WTC11 (cell line): Measurements from ENCODE around the gene FRMD6. TPM values are rescaled to one million over a fixed set of nuclear protein-coding genes. Genes with fewer than 3 reads are reported as not detected.

Source experiments
- ATAC-seq: fragments of 200-7000 bp; cut with Tn5 transposase; 2 replicates; pipeline ENCODE4 v1.10.0; 2021; ENCODE audit warnings: mild to moderate bottlenecking, moderate library complexity
- CTCF ChIA-PET: fragments of 300-600 bp; sonication (Branson Sonifier 250); formaldehyde crosslinking; loops from one replicate; lab custom pipeline; 2021; ENCODE audit warnings: antibody characterized with exemption; lab: Charles Lee
- POLR2A ChIA-PET: fragments of 350-600 bp; sonication (Branson Sonifier 250); formaldehyde crosslinking; loops from one replicate; lab custom pipeline; 2021; ENCODE audit warnings: antibody characterized with exemption; lab: Charles Lee
- DNase-seq: peaks from one replicate; pipeline ENCODE4 v3.0.0; 2021; ENCODE audit warnings: low spot score
- H3K27ac Mint-ChIP-seq: 2 replicates; pipeline ENCODE4 v1.8.0; 2021; ENCODE audit warnings: mixed read lengths
- H3K27me3 Mint-ChIP-seq: 2 replicates; pipeline ENCODE4 v1.8.0; 2021; ENCODE audit warnings: low read depth, mild to moderate bottlenecking, moderate library complexity, mixed read lengths
- H3K36me3 Mint-ChIP-seq: 2 replicates; pipeline ENCODE4 v1.8.0; 2021; ENCODE audit warnings: mixed read lengths
- H3K4me1 Mint-ChIP-seq: 2 replicates; pipeline ENCODE4 v1.8.0; 2022; ENCODE audit warnings: mixed read lengths
- H3K4me3 Mint-ChIP-seq: 2 replicates; pipeline ENCODE4 v1.8.0; 2021; ENCODE audit warnings: mild to moderate bottlenecking, moderate library complexity, mixed read lengths
- H3K9me3 Mint-ChIP-seq: 2 replicates; pipeline ENCODE4 v1.8.0; 2021; ENCODE audit warnings: mixed read lengths
- CREB1 ChIP-seq: sonication (generic); formaldehyde crosslinking; IDR thresholded peaks from 2 replicates; pipeline ENCODE4 v1.8.0; 2023; ENCODE audit warnings: mild to moderate bottlenecking, missing genetic modification reagents
- ESRRA ChIP-seq: sonication (generic); formaldehyde crosslinking; IDR thresholded peaks from 2 replicates; pipeline ENCODE4 v1.8.1; 2022; ENCODE audit warnings: mild to moderate bottlenecking, missing genetic modification reagents, borderline replicate concordance
- ETV6 ChIP-seq: sonication (generic); formaldehyde crosslinking; IDR thresholded peaks from 2 replicates; pipeline ENCODE4 v1.8.1; 2022; ENCODE audit warnings: mild to moderate bottlenecking, missing genetic modification reagents
- JUN ChIP-seq: sonication (generic); formaldehyde crosslinking; IDR thresholded peaks from 2 replicates; pipeline ENCODE4 v1.8.0; 2023; ENCODE audit warnings: mild to moderate bottlenecking, missing genetic modification reagents
- MXD4 ChIP-seq: fragments of 250-450 bp; sonication (Bioruptor Pico); IDR thresholded peaks from 2 replicates; pipeline ENCODE4 v1.8.0; 2021; ENCODE audit warnings: mild to moderate bottlenecking, moderate library complexity, borderline replicate concordance
- NR1H2 ChIP-seq: sonication (generic); formaldehyde crosslinking; IDR thresholded peaks from 2 replicates; pipeline ENCODE4 v1.9.0; 2021; ENCODE audit warnings: mild to moderate bottlenecking, moderate library complexity, missing genetic modification reagents
- OVOL2 ChIP-seq: fragments of 250-450 bp; sonication (Bioruptor Pico); IDR thresholded peaks from 2 replicates; pipeline ENCODE4 v1.9.0; 2021; ENCODE audit warnings: mild to moderate bottlenecking, borderline replicate concordance
- RELA ChIP-seq: sonication (generic); formaldehyde crosslinking; IDR thresholded peaks from 2 replicates; pipeline ENCODE4 v1.8.1; 2022; ENCODE audit warnings: missing genetic modification reagents, mild to moderate bottlenecking, borderline replicate concordance
- SMAD3 ChIP-seq: sonication (generic); formaldehyde crosslinking; IDR thresholded peaks from 2 replicates; pipeline ENCODE4 v1.8.0; 2022; ENCODE audit warnings: missing genetic modification reagents, mild to moderate bottlenecking, borderline replicate concordance
- SP1 ChIP-seq: sonication (generic); formaldehyde crosslinking; conservative IDR thresholded peaks from 2 replicates; pipeline ENCODE4 v1.8.1; 2022; ENCODE audit warnings: missing genetic modification reagents
- TEAD1 ChIP-seq: sonication (generic); formaldehyde crosslinking; IDR thresholded peaks from 2 replicates; pipeline ENCODE4 v1.8.0; 2022; ENCODE audit warnings: mild to moderate bottlenecking, missing genetic modification reagents
- ZBTB21 ChIP-seq: sonication (generic); formaldehyde crosslinking; IDR thresholded peaks from 2 replicates; pipeline ENCODE4 v1.8.1; 2023; ENCODE audit warnings: mild to moderate bottlenecking, missing genetic modification reagents, borderline replicate concordance
- ZNF219 ChIP-seq: sonication (generic); formaldehyde crosslinking; IDR thresholded peaks from 2 replicates; pipeline ENCODE4 v1.8.0; 2023; ENCODE audit warnings: missing genetic modification reagents, mild to moderate bottlenecking, borderline replicate concordance
- ZNF232 ChIP-seq: sonication (generic); formaldehyde crosslinking; IDR thresholded peaks from 2 replicates; pipeline ENCODE4 v1.8.0; 2022; ENCODE audit warnings: mild to moderate bottlenecking, missing genetic modification reagents
- ZNF263 ChIP-seq: sonication (generic); formaldehyde crosslinking; IDR thresholded peaks from 2 replicates; pipeline ENCODE4 v1.8.1; 2022; ENCODE audit warnings: low read depth, mild to moderate bottlenecking, moderate library complexity, missing genetic modification reagents
- ZNF317 ChIP-seq: sonication (generic); formaldehyde crosslinking; IDR thresholded peaks from 2 replicates; pipeline ENCODE4 v1.8.1; 2023; ENCODE audit warnings: low read depth, mild to moderate bottlenecking, moderate library complexity, missing genetic modification reagents, borderline replicate concordance
- total RNA-seq: library from RNA; stranded (reverse); gene quantifications from 3 replicates; pipeline ENCODE4 v1.2.3, GENCODE V29; 2021
- TF ChIP-seq, protein P1 (sequence below): sonication (generic); formaldehyde crosslinking; IDR thresholded peaks from 2 replicates; pipeline ENCODE4 v1.8.0; 2022; ENCODE audit warnings: mild to moderate bottlenecking, missing genetic modification reagents
- TF ChIP-seq, protein P2 (sequence below): fragments of 250-450 bp; sonication (Bioruptor Pico); IDR thresholded peaks from 2 replicates; pipeline ENCODE4 v1.9.0; 2021; ENCODE audit warnings: mild to moderate bottlenecking
- TF ChIP-seq, protein P3 (sequence below): fragments of 200-600 bp; IDR thresholded peaks from 2 replicates; pipeline ENCODE4 v1.8.0; 2022; ENCODE audit warnings: antibody characterized with exemption
- TF ChIP-seq, protein P4 (sequence below): sonication (generic); formaldehyde crosslinking; IDR thresholded peaks from 2 replicates; pipeline ENCODE4 v1.8.1; 2023; ENCODE audit warnings: mild to moderate bottlenecking, missing genetic modification reagents
- TF ChIP-seq, protein P5 (sequence below): fragments of 250-450 bp; sonication (Bioruptor Pico); IDR thresholded peaks from 2 replicates; pipeline ENCODE4 v1.9.0; 2021; ENCODE audit warnings: moderate library complexity, mild to moderate bottlenecking, inconsistent platforms, borderline replicate concordance
- TF ChIP-seq, protein P6 (sequence below): fragments of 250-450 bp; sonication (Bioruptor Pico); conservative IDR thresholded peaks from 2 replicates; pipeline ENCODE4 v1.9.0; 2021; ENCODE audit warnings: mild to moderate bottlenecking
- TF ChIP-seq, protein P7 (sequence below): fragments of 250-450 bp; sonication (Bioruptor Pico); IDR thresholded peaks from 2 replicates; pipeline ENCODE4 v2.1.2; 2022; ENCODE audit warnings: mild to moderate bottlenecking, moderate library complexity

Gene FRMD6
- total RNA-seq, 1 experiment from 2014 or later: 21.8 TPM

DNA sequence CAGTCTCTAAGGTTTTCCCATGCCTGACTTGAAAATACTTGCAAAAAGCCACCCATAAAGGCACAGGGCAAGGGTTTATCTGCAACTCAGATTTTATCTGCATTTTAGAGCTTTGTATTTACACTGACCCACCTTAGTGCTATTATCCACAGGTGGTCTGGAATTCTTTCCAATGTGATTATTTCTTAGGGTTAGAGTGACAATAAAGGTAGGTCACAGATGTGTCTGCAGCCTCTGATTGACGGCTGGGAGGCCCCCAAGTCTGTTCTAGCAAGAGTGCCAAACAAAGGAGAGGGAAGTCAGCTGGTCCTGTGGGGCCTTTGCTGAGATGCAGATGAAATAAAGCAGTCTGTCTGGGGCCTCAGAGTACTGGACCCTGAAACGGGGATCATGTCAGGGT is 64.0 kb downstream of the FRMD6 start (continued):
- TF ChIP-seq SMAD3 (CRISPR knock-in tag): no peak
- no peak for TF ChIP-seq SP1 (CRISPR knock-in tag)
- no peak for TF ChIP-seq RELA
- TF ChIP-seq MXD4 (CRISPR knock-in tag): no peak
- TF ChIP-seq JUN: no peak
- no peak for TF ChIP-seq ESRRA
- TF ChIP-seq, protein P1, sequence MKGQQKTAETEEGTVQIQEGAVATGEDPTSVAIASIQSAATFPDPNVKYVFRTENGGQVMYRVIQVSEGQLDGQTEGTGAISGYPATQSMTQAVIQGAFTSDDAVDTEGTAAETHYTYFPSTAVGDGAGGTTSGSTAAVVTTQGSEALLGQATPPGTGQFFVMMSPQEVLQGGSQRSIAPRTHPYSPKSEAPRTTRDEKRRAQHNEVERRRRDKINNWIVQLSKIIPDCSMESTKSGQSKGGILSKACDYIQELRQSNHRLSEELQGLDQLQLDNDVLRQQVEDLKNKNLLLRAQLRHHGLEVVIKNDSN (CRISPR knock-in tag): no peak
- TF ChIP-seq, protein P2, sequence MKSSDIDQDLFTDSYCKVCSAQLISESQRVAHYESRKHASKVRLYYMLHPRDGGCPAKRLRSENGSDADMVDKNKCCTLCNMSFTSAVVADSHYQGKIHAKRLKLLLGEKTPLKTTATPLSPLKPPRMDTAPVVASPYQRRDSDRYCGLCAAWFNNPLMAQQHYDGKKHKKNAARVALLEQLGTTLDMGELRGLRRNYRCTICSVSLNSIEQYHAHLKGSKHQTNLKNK: no peak
- TF ChIP-seq, all 79 proteins: peak for 0

DNA sequence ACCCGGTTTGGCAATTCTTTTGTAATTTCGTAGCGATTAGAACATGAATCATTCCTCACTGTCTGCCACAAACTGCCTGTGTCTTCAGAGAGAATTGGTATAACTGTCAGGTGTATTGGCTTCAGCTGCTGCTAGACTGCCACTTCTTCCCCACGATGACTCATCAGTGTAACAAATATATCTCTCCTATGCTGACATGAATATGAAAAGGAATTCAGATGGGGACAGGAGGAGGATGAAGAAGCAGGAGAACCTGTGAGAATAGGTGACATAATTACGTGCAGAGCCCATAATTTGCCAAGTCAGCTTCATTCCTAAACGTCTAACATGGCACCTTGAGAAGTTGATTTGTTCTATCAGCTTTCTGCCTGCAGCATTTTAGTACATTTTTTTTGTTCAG is 64.9 kb downstream of the FRMD6 start:
- ChIA-PET POLR2A (no interaction called here), CTCF (no interaction called here)
- Mint-ChIP-seq H3K4me1 (peaks cover 24% of the 10 kb centered on the region), H3K27ac (no peak overlapping the region), H3K36me3 (peaks cover 23% of the 10 kb centered on the region), H3K9me3 (no peaks in the 10 kb centered on the region), H3K4me3 (no peak overlapping the region), H3K27me3 (no peaks in the 10 kb centered on the region)
- TF ChIP-seq ZNF232 (CRISPR knock-in tag): no peak
- TF ChIP-seq, protein P3, sequence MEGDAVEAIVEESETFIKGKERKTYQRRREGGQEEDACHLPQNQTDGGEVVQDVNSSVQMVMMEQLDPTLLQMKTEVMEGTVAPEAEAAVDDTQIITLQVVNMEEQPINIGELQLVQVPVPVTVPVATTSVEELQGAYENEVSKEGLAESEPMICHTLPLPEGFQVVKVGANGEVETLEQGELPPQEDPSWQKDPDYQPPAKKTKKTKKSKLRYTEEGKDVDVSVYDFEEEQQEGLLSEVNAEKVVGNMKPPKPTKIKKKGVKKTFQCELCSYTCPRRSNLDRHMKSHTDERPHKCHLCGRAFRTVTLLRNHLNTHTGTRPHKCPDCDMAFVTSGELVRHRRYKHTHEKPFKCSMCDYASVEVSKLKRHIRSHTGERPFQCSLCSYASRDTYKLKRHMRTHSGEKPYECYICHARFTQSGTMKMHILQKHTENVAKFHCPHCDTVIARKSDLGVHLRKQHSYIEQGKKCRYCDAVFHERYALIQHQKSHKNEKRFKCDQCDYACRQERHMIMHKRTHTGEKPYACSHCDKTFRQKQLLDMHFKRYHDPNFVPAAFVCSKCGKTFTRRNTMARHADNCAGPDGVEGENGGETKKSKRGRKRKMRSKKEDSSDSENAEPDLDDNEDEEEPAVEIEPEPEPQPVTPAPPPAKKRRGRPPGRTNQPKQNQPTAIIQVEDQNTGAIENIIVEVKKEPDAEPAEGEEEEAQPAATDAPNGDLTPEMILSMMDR: no peak
- no peak for ATAC-seq
- DNase-seq: no peak

DNA sequence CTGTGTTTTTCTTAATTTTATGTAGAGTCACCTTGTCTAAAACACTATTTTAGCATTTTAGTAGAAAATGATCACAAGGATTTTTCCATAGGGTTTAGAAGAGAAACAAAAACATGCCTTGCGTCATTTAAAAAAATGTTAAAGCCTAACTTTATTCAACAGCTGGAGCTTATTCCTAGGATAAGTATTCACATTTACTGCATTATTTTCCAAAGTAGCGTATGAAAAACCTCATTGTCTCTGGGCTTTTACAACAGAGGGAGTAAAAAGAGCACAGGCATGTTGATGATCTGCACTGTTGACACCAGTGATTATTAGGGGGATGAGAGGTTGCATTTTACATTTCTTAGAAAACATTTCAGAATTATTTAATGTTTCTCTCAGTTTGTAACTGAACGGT is 66.1 kb downstream of the FRMD6 start:
- TF ChIP-seq, protein P4, sequence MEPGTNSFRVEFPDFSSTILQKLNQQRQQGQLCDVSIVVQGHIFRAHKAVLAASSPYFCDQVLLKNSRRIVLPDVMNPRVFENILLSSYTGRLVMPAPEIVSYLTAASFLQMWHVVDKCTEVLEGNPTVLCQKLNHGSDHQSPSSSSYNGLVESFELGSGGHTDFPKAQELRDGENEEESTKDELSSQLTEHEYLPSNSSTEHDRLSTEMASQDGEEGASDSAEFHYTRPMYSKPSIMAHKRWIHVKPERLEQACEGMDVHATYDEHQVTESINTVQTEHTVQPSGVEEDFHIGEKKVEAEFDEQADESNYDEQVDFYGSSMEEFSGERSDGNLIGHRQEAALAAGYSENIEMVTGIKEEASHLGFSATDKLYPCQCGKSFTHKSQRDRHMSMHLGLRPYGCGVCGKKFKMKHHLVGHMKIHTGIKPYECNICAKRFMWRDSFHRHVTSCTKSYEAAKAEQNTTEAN (CRISPR knock-in tag): no peak
- no peak for TF ChIP-seq MXD4 (CRISPR knock-in tag)
- TF ChIP-seq TEAD1 (CRISPR knock-in tag): no peak
- no peak for TF ChIP-seq ZNF232 (CRISPR knock-in tag)
- TF ChIP-seq OVOL2 (CRISPR knock-in tag): no peak
- no peak for TF ChIP-seq ETV6
- TF ChIP-seq ZNF219 (CRISPR knock-in tag): no peak
- TF ChIP-seq ZNF317 (CRISPR knock-in tag): no peak
- Mint-ChIP-seq H3K27ac (peak overlapping the region; percentile 32; the same call in 1 of the 2 replicates), H3K9me3 (no peaks in the 10 kb centered on the region), H3K36me3 (peaks cover 29% of the 10 kb centered on the region), H3K4me1 (peaks cover 24% of the 10 kb centered on the region), H3K4me3 (no peak overlapping the region), H3K27me3 (no peaks in the 10 kb centered on the region)
- POLR2A ChIA-PET: no interaction called here
- DNase-seq (no peak), ATAC-seq (no peak)
- CTCF ChIA-PET: interaction anchor here (0.5 kb wide), 1 partner anchor 172 kb away, joined by 4 read pairs; no protein-coding TSS in a partner anchor

DNA sequence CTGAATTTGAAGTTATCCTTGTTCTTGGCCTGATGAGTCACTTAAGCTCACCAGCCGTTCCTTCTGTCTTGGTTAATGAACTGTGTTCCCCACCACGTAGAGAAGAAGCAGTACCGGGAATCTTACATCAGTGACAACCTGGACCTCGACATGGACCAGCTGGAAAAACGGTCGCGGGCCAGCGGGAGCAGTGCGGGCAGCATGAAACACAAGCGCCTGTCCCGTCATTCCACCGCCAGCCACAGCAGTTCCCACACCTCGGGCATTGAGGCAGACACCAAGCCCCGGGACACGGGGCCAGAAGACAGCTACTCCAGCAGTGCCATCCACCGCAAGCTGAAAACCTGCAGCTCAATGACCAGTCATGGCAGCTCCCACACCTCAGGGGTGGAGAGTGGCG is 68.2 kb downstream of the FRMD6 start:
- peaks cover 29% of the 10 kb centered on the region for H3K36me3 Mint-ChIP-seq
- H3K27me3 Mint-ChIP-seq: no peaks in the 10 kb centered on the region
- no peaks in the 10 kb centered on the region for H3K9me3 Mint-ChIP-seq
- no peak for DNase-seq
- no peak for ATAC-seq
- no peak overlapping the region for H3K27ac Mint-ChIP-seq
- CTCF ChIA-PET: interaction anchor here (1.2 to 1.6 kb wide), 2 partner anchors 30 to 67 kb away, joined by 3 to 4 read pairs; no protein-coding TSS in a partner anchor
- H3K4me3 Mint-ChIP-seq: no peak overlapping the region
- POLR2A ChIA-PET: no interaction called here
- peaks cover 24% of the 10 kb centered on the region for H3K4me1 Mint-ChIP-seq
- TF ChIP-seq, protein P5, sequence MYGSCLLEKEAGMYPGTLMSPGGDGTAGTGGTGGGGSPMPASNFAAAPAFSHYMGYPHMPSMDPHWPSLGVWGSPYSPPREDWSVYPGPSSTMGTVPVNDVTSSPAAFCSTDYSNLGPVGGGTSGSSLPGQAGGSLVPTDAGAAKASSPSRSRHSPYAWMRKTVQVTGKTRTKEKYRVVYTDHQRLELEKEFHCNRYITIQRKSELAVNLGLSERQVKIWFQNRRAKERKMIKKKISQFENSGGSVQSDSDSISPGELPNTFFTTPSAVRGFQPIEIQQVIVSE (CRISPR knock-in tag): no peak
- TF ChIP-seq, protein P6, sequence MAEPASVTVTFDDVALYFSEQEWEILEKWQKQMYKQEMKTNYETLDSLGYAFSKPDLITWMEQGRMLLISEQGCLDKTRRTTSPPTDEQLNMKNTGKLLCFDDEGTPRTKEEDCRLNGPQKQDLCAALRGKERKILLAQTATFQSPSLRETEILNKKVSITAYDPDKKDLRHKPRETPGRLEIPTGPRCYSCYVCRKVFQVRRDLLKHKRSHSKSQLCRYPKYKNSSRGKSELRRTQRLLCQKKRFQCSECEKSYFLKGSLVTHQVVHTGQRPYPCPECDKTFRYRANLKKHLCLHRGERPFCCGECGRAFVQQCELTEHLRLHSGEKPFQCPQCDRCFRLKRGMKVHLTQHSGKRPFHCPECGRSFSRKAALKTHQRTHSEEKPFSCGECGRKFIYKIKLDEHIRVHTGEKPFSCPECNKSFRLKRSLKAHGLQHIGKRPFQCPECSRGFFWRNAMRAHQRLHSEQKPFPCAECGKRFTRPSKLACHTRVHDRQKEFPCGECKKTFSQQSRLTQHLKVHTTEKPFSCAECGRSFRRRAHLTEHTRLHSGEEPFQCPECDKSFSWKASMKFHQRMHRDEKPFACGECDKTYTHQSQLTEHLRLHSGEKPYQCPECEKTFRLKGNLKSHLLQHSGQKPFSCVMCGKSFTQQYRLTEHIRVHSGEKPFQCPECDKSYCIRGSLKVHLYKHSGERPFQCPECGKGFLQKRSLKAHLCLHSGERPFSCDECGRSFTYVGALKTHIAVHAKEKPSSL (CRISPR knock-in tag): no peak
- TF ChIP-seq ZBTB21 (no peak), ZNF263 (CRISPR knock-in tag) (no peak), NR1H2 (CRISPR knock-in tag) (no peak), CREB1 (no peak)
- TF ChIP-seq, protein P7, sequence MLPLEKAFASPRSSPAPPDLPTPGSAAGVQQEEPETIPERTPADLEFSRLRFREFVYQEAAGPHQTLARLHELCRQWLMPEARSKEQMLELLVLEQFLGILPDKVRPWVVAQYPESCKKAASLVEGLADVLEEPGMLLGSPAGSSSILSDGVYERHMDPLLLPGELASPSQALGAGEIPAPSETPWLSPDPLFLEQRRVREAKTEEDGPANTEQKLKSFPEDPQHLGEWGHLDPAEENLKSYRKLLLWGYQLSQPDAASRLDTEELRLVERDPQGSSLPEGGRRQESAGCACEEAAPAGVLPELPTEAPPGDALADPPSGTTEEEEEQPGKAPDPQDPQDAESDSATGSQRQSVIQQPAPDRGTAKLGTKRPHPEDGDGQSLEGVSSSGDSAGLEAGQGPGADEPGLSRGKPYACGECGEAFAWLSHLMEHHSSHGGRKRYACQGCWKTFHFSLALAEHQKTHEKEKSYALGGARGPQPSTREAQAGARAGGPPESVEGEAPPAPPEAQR: no peak
